Cardiac septum (tissue), 1 donor: ENCODE results near the gene DDX51. TPM values are rescaled to one million over a fixed set of nuclear protein-coding genes. Genes with fewer than 3 reads are reported as not detected.
"Not testable (repeated sequence)": the region's sequence is repeated elsewhere in the genome, so short reads cannot be mapped to it uniquely, and the experiment has no call there.

Source experiments
- DNase-seq: peaks from one replicate; pipeline ENCODE4 v3.0.0-alpha.2; 2020; ENCODE audit warnings: low spot score
- intact Hi-C: fragments of 100-400 bp; cut with DNase I; formaldehyde crosslinking; loops from one replicate; pipeline ENCODE4 v1.14.0; 2022
- total RNA-seq: library from RNA; stranded (reverse); fragmentation: NEBNext Ultra II Directional; extraction: Animal tissue kit (Norgen Biotek cat#: 25700); gene quantifications from one replicate; pipeline ENCODE4 v1.2.1, GENCODE V29; 2021
- donor health status: DM: no; HTN: no; CAD: no.

Gene DDX51
- total RNA-seq, 1 donor from 2014 or later: 9.6 TPM

- DNase-seq: peak; percentile 66
- intact Hi-C loops: no loop called here
Measured at GRCh38 chr12:132146772-132147422, 2.8 kb upstream of the DDX51 start.

GRCh38 chr12:132146098-132146497 lies 2.0 kb upstream of the DDX51 start:
- peak; percentile 61 for DNase-seq
- intact Hi-C loops: no loop called here

- DNase-seq: no peak
Measured at GRCh38 chr12:132145334-132145733, 1.2 kb upstream of the DDX51 start.

GRCh38 chr12:132144810-132145168 lies 670 bp upstream of the DDX51 start:
- intact Hi-C loops: no loop called here
- no peak for DNase-seq

More at GRCh38 chr12:132145334-132145733, 1.2 kb upstream of the DDX51 start:
- intact Hi-C loops: no loop called here

- DNase-seq: no peak
- intact Hi-C loops: no loop called here
Measured at GRCh38 chr12:132143336-132144071, 615 bp downstream of the DDX51 start.

GRCh38 chr12:132142679-132143335 lies 1.3 kb downstream of the DDX51 start:
- no peak for DNase-seq
- intact Hi-C loops: no loop called here

- no peak for DNase-seq
- intact Hi-C loops: no loop called here
Measured at GRCh38 chr12:132141976-132142678, 2.0 kb downstream of the DDX51 start.

- intact Hi-C loops: no loop called here
- DNase-seq: no peak
Measured at GRCh38 chr12:132140918-132141841, 2.9 kb downstream of the DDX51 start.

GRCh38 chr12:132140501-132140900 lies 3.6 kb downstream of the DDX51 start:
- intact Hi-C loops: no loop called here
- no peak for DNase-seq

- no peak for DNase-seq
- intact Hi-C loops: no loop called here
Measured at GRCh38 chr12:132139912-132140311, 4.2 kb downstream of the DDX51 start.

- no peak for DNase-seq
- intact Hi-C loops: no loop called here
Measured at GRCh38 chr12:132138941-132139871, 4.9 kb downstream of the DDX51 start.

- DNase-seq: no peak
Measured at GRCh38 chr12:132137483-132138125, 6.5 kb downstream of the DDX51 start.

GRCh38 chr12:132136226-132136625 lies 7.9 kb downstream of the DDX51 start:
- DNase-seq, intact Hi-C loops: not testable (repeated sequence)

More at GRCh38 chr12:132137483-132138125, 6.5 kb downstream of the DDX51 start:
- intact Hi-C loops: no loop called here

- intact Hi-C loops, DNase-seq: not testable (repeated sequence)
Measured at GRCh38 chr12:132134653-132135183, 9.4 kb downstream of the DDX51 start.

- DNase-seq: no peak
- intact Hi-C loops: no loop called here
Measured at GRCh38 chr12:132133952-132134652, 10.0 kb downstream of the DDX51 start.

GRCh38 chr12:132132609-132133430 lies 11.3 kb downstream of the DDX51 start:
- DNase-seq: no peak
- intact Hi-C loops: no loop called here
